K562 (cell line): Measurements from ENCODE around the gene ZBTB16. TPM values are rescaled to one million over a fixed set of nuclear protein-coding genes. Genes with fewer than 3 reads are reported as not detected.
A peak's percentile ranks its signal among the peaks of the same experiment; 100 is the strongest.

Experiments used
- ATAC-seq: fragments of 200-7000 bp; cut with Tn5 transposase; 3 replicates; pipeline ENCODE4 v1.9.1; 2020; ENCODE audit warnings: moderate library complexity
- BruUV-seq: library from RNA; stranded (reverse); fragments of 400-500 nt; replicated peaks from 2 replicates; lab custom pipeline; 2021; lab: Mats Ljungman, UMichigan
- CTCF ChIA-PET: fragments of 300-600 bp; formaldehyde crosslinking; extraction: SDS; loops from one replicate; lab custom pipeline; 2021; ENCODE audit warnings: low intra/inter-chr PET ratio; lab: Yijun Ruan, JAX
- POLR2A ChIA-PET: fragments of 300-600, 350-650 bp; sonication (Branson Sonifier 250); formaldehyde crosslinking; extraction: SDS; loops from one replicate; lab custom pipeline; 2021; ENCODE audit warnings: antibody characterized with exemption, inconsistent platforms; lab: Yijun Ruan, JAX
- DNase-seq, 4 experiments: peaks; one replicate each; pipeline versions ENCODE4 v3.0.0 to v3.0.0-alpha.2; 2011 to 2018; ENCODE audit warnings: low spot score in 3 of 4, mixed read lengths in 3 of 4; ENCODE audit errors: extremely low read depth in 1 of 4
- FAIRE-seq: peaks from 2 replicates; lab custom pipeline; 2011; peaks lifted over from hg19 to GRCh38; lab: Jason Lieb, UNC
- H2AFZ ChIP-seq: 2 replicates; pipeline ENCODE4 v1.6.0; 2011; ENCODE audit warnings: low read depth, low read length, control low read depth, inconsistent platforms
- H3K27ac ChIP-seq: fragments of 200-600 bp; 3 replicates; pipeline ENCODE4 v1.8.0; 2011; ENCODE audit warnings: low read depth, mild to moderate bottlenecking, control low read depth, inconsistent platforms, low read length, moderate library complexity, mixed read lengths; ENCODE audit errors: extremely low read depth
- H3K27me3 ChIP-seq, 2 experiments: fragments of 300-600 bp in 1 of 2; 2 replicates in 1 of 2; 3 replicates in 1 of 2; pipeline versions ENCODE4 v1.6.0 to v1.8.0; 2011; ENCODE audit warnings: inconsistent platforms in 2 of 2, low read length in 2 of 2, mild to moderate bottlenecking in 1 of 2, mixed read lengths in 1 of 2, moderate library complexity in 1 of 2; ENCODE audit not compliant: control insufficient read depth in 2 of 2, insufficient read depth in 2 of 2
- H3K36me3 ChIP-seq: fragments of 300-600 bp; 3 replicates; pipeline ENCODE4 v1.8.0; 2011; ENCODE audit warnings: mild to moderate bottlenecking, low read length, inconsistent platforms; ENCODE audit not compliant: control insufficient read depth, insufficient read depth
- H3K4me1 ChIP-seq, 2 experiments: fragments of 200-600 bp in 1 of 2; replicated peaks in 1 of 2; 2 replicates in 1 of 2; 3 replicates in 1 of 2; pipeline versions ENCODE4 v1.5.1 to v1.8.0; 2011; ENCODE audit warnings: inconsistent platforms in 2 of 2, low read length in 2 of 2, mild to moderate bottlenecking in 1 of 2, mixed read lengths in 1 of 2, moderate library complexity in 1 of 2; ENCODE audit not compliant: control insufficient read depth in 2 of 2, insufficient read depth in 2 of 2
- H3K4me2 ChIP-seq: 2 replicates; pipeline ENCODE4 v1.6.1; 2011; ENCODE audit warnings: low read length, control low read depth, inconsistent platforms, mixed read lengths; ENCODE audit not compliant: insufficient read depth
- H3K4me3 ChIP-seq: fragments of 200-600 bp; sonication (generic), shearing (Covaris generic); 2 replicates; pipeline ENCODE4 v1.5.1; 2016; ENCODE audit warnings: control low read depth, inconsistent platforms
- H3K79me2 ChIP-seq: fragments of 200-600 bp; 3 replicates; pipeline ENCODE4 v1.8.0; 2011; ENCODE audit warnings: low read length, inconsistent platforms; ENCODE audit not compliant: control insufficient read depth, insufficient read depth
- H3K9ac ChIP-seq, 2 experiments: 2 replicates each; pipeline versions ENCODE4 v1.6.0 to v1.6.1; 2011; ENCODE audit warnings: low read depth in 2 of 2, low read length in 2 of 2, control low read depth in 1 of 2, inconsistent platforms in 1 of 2, mild to moderate bottlenecking in 1 of 2, mixed read lengths in 1 of 2; ENCODE audit not compliant: insufficient read depth in 1 of 2
- H3K9me1 ChIP-seq: one replicate; pipeline ENCODE4 v1.6.0; 2011; ENCODE audit warnings: inconsistent platforms, mild to moderate bottlenecking, low read length, moderate library complexity; ENCODE audit not compliant: control insufficient read depth, insufficient read depth
- H3K9me3 ChIP-seq: replicated peaks from 2 replicates; pipeline ENCODE4 v1.5.1; 2011; ENCODE audit warnings: low read depth, low read length, inconsistent platforms; ENCODE audit not compliant: control insufficient read depth, insufficient read depth
- H4K20me1 ChIP-seq: replicated peaks from 2 replicates; pipeline ENCODE4 v1.6.1; 2011; ENCODE audit warnings: low read length, inconsistent platforms, mixed read lengths; ENCODE audit not compliant: control insufficient read depth, insufficient read depth
- CBFA2T3 ChIP-seq: fragments of 450-650 bp; IDR thresholded peaks from 2 replicates; pipeline ENCODE4 v1.6.1; 2017
- TRIM28 ChIP-seq: fragments of 450-650 bp; IDR thresholded peaks from 2 replicates; pipeline ENCODE4 v1.6.1; 2017
- ZNF232 ChIP-seq: sonication (generic); formaldehyde crosslinking; IDR thresholded peaks from 2 replicates; pipeline ENCODE4 v1.8.0; 2022; ENCODE audit warnings: mild to moderate bottlenecking, missing genetic modification reagents
- WGBS: fragments of 100-300 bp; shearing (Covaris generic); methylation state at CpG from one replicate; pipeline ENCODE4 v1.1.6; 2016; ENCODE audit warnings: low coverage, mixed read lengths; ENCODE audit not compliant: insufficient coverage; ENCODE audit errors: missing lambda C conversion rate; 5-methylcytosine and 5-hydroxymethylcytosine counted together
- in situ Hi-C: fragments of 300-500 bp; cut with MboI; formaldehyde crosslinking; loops from 4 replicates; pipeline ENCODE4 v1.15.0; 2018; ENCODE audit warnings: inconsistent platforms, mixed read lengths
- intact Hi-C: fragments of 100-400 bp; cut with micrococcal nuclease; formaldehyde crosslinking; loops from 2 replicates; pipeline ENCODE4 v1.14.2; 2022
- polyA plus RNA-seq, 8 experiments: library from polyadenylated mRNA; depleted of rRNA in 4 of 8; stranded (reverse) in 5 of 8; unstranded in 3 of 8; fragments of >200 nt; fragmentation: Nextera tagmentation in 2 of 8; fragmentation: Illumina TruSeq in 1 of 8; extraction: Ambion mirVana in 2 of 8; extraction: Trizol in 1 of 8; gene quantifications; 2 replicates each; pipeline versions ENCODE4 v1.2.1 to v1.2.3, GENCODE V29; 2011 to 2014; ENCODE audit warnings: inconsistent platforms in 1 of 8, missing spikeins in 1 of 8
- total RNA-seq, 7 experiments: library from RNA; depleted of rRNA in 6 of 7; stranded (reverse); fragments of >200 nt in 6 of 7; fragmentation: Illumina TruSeq in 2 of 7; extraction: Trizol in 2 of 7; gene quantifications; 2 replicates each; pipeline versions ENCODE4 v1.2.1 to v1.2.3, GENCODE V29; 2011 to 2021; ENCODE audit warnings: low replicate concordance in 1 of 7
- TF ChIP-seq, protein P1 (sequence below): fragments of 250-450 bp; sonication (Bioruptor Pico); IDR thresholded peaks from 2 replicates; pipeline ENCODE4 v1.8.0; 2021; ENCODE audit warnings: mild to moderate bottlenecking, moderate library complexity

ZBTB16 gene
- total and polyA plus RNA-seq, 9 of the 15 experiments (the other 6 are each of a cell fraction or from before 2014, with no cell fraction given): 0.06 to 0.40 (median 0.24) TPM; not detected in 4

DNA sequence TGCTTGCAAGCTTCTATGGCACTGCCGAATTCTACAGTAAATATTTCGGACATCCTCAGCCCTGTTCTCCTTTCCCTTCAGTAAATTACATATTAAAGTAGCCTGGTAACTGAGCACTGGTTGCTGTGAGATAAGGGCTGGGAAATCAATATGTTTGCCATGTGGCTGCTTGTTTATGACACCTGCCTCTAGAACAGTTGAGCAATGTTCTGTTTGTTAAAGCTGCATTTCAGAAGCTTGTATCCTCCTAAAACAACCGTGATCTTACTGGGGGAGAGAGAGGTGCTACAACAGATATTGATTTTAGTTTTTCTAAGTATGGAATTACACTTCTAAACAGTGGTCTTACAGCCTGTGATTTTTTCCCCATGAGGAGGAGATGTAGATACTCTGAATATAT lies 39.4 kb downstream of the ZBTB16 start:
- Histone ChIP-seq H3K9me3 (no peaks in the 10 kb centered on the region), H3K9ac (no peak overlapping the region), H3K4me3 (no peak overlapping the region), H3K9me1 (no peaks in the 10 kb centered on the region), H3K27me3 (peaks cover 26 to 46% of the 10 kb centered on the region in 2 experiments), H3K79me2 (no peaks in the 10 kb centered on the region), H3K4me2 (no peak overlapping the region), H3K4me1 (no peaks in the 10 kb centered on the region), H4K20me1 (no peaks in the 10 kb centered on the region), H3K27ac (no peak overlapping the region), H2AFZ (no peak overlapping the region), H3K36me3 (no peaks in the 10 kb centered on the region)
- POLR2A ChIA-PET: interaction anchor here (0.6 kb wide), 1 partner anchor 766 kb away, joined by 3 read pairs; no protein-coding TSS in a partner anchor
- intact Hi-C loops (no loop called here), in situ Hi-C loops (no loop called here)
- FAIRE-seq (no peak), ATAC-seq (no peak), DNase-seq (no peak)
- BruUV-seq: no TSS peak
- CTCF ChIA-PET: no interaction called here
- 4% methylated on average over 3 of the region's 3 CpGs for WGBS
- TF ChIP-seq, protein P1, sequence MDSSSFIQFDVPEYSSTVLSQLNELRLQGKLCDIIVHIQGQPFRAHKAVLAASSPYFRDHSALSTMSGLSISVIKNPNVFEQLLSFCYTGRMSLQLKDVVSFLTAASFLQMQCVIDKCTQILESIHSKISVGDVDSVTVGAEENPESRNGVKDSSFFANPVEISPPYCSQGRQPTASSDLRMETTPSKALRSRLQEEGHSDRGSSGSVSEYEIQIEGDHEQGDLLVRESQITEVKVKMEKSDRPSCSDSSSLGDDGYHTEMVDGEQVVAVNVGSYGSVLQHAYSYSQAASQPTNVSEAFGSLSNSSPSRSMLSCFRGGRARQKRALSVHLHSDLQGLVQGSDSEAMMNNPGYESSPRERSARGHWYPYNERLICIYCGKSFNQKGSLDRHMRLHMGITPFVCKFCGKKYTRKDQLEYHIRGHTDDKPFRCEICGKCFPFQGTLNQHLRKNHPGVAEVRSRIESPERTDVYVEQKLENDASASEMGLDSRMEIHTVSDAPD (CRISPR knock-in tag): no peak
- TF ChIP-seq ZNF232 (CRISPR knock-in tag): no peak
- no peak for TF ChIP-seq TRIM28
- TF ChIP-seq CBFA2T3: peak; percentile 15; the same call in 1 of the 2 replicates
